Naive B cell (primary cell): ENCODE results near the gene HBS1L. TPM values are rescaled to one million over a fixed set of nuclear protein-coding genes. Genes with fewer than 3 reads are reported as not detected.

Experiments
- ATAC-seq, 2 donors: fragments of 150-1000 bp; cut with Tn5 transposase; 2 replicates each; pipeline ENCODE4 v1.10.0; 2021; ENCODE audit warnings: low read depth in 2 of 2, mild to moderate bottlenecking in 2 of 2, moderate library complexity in 2 of 2
- DNase-seq: peaks from one replicate; pipeline ENCODE4 v3.0.0; 2022
- H3K27ac Mint-ChIP-seq, 6 donors: one replicate each; pipeline ENCODE4 v1.8.0; 2020 to 2022; ENCODE audit warnings: mild to moderate bottlenecking in 6 of 6, mixed read lengths in 6 of 6, moderate library complexity in 5 of 6, inconsistent platforms in 2 of 6
- H3K27me3 Mint-ChIP-seq, 3 donors: one replicate each; pipeline ENCODE4 v1.8.0; 2021 to 2022; ENCODE audit warnings: mixed read lengths in 3 of 3, mild to moderate bottlenecking in 1 of 3
- H3K36me3 Mint-ChIP-seq, 2 donors: one replicate each; pipeline ENCODE4 v1.8.0; 2020 to 2022; ENCODE audit warnings: mixed read lengths in 2 of 2, inconsistent platforms in 1 of 2, mild to moderate bottlenecking in 1 of 2
- H3K4me1 Mint-ChIP-seq, 3 donors: one replicate each; pipeline ENCODE4 v1.8.0; 2020 to 2022; ENCODE audit warnings: mixed read lengths in 3 of 3, inconsistent platforms in 1 of 3, mild to moderate bottlenecking in 1 of 3, moderate library complexity in 1 of 3
- H3K4me3 Mint-ChIP-seq, 8 donors: one replicate each; pipeline ENCODE4 v1.8.0; 2020 to 2022; ENCODE audit warnings: mild to moderate bottlenecking in 8 of 8, mixed read lengths in 8 of 8, moderate library complexity in 8 of 8, inconsistent platforms in 2 of 8
- H3K9me3 Mint-ChIP-seq, 7 donors: one replicate each; pipeline ENCODE4 v1.8.0; 2020 to 2022; ENCODE audit warnings: mixed read lengths in 7 of 7, mild to moderate bottlenecking in 5 of 7, inconsistent platforms in 2 of 7, moderate library complexity in 1 of 7
- polyA plus RNA-seq, 6 donors: library from polyadenylated mRNA; unstranded; fragments of 300-500 nt; fragmentation: Illumina TruSeq; gene quantifications; one replicate each; pipeline ENCODE4 v1.2.3, GENCODE V29; 2021; ENCODE audit warnings: low read depth in 6 of 6

HBS1L gene
- polyA plus RNA-seq, 6 donors from 2014 or later = 28.1 to 57.2 (median 47.6) TPM

DNA sequence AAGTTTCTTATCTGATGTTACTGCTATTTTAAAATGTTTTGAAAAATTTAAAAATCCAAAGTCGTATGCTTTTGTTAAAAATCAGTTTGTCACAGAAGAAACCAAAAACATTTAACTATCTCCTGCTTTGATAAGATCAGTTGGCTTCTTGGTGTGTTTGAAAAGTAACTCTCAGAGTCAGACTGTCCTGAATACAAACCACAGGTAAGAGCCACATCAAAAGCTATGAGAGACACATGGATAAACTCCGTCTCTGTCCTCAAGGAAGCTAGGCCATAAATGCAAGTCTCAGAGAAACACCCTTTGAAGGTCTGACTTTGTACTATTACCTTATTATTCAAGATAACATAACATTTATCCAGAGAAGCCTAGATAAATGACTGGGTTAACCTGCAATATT, 7.7 kb downstream of the HBS1L start:
- no peak for DNase-seq
- Mint-ChIP-seq H3K9me3 (no peaks in the 10 kb centered on the region), H3K27ac (peak overlapping the region in 2 of 6 donors; percentile 15 to 88), H3K27me3 (no peaks in the 10 kb centered on the region), H3K4me1 (peaks cover 56 to 64% (median 61%) of the 10 kb centered on the region in 3 donors), H3K36me3 (peaks cover 0 to 4% of the 10 kb centered on the region in 2 donors), H3K4me3 (no peak overlapping the region)
- no peak for ATAC-seq

DNA sequence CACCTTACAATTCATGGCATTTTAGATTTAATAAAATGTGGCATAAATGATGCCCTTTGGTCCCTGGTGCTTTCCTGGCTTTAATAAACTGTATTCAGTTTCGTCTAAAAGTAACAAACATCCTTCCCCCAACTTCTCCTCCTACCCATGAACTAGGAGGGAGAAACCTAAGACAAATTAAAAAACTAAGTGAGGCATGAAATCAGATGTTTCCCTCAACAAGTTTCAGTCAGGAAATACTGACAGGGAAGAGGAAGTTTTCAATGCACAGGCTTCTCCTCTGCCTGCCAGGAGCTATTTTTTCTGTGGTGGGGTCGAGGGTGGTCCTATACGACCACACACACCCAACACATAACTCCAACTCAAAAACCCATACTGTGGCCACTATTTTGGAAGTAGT, 10.0 kb downstream of the HBS1L start:
- Mint-ChIP-seq H3K4me1 (peaks cover 48 to 56% (median 54%) of the 10 kb centered on the region in 3 donors), H3K9me3 (no peaks in the 10 kb centered on the region), H3K27ac (peak overlapping the region; percentile 44 to 94 (median 81)), H3K36me3 (peaks cover 2 to 9% of the 10 kb centered on the region in 2 donors), H3K4me3 (peak overlapping the region; percentile 15 to 85 (median 69)), H3K27me3 (no peaks in the 10 kb centered on the region)
- peak; percentile 90 to 95 for ATAC-seq
- peak; percentile 20 for DNase-seq

DNA sequence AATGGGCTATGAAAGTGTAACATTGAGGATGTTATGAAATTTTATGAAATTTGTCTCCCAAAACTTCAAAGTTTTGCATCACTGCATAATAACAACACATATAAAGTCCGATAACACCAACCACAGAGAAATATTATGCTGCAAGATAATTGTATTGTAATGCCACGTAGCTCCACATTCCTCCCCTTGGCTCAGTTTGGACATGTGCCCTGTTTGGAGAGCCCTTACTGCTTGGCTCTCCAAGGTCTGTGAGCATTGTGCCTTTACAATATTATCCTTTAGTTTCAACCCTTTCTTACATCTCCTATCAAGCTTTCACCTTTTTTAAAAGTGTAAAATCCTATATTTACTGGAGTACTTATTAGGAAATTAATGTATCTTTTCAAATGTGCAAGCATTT, 10.8 kb downstream of the HBS1L start:
- Mint-ChIP-seq H3K9me3 (no peaks in the 10 kb centered on the region), H3K27me3 (no peaks in the 10 kb centered on the region), H3K4me1 (peaks cover 50 to 56% (median 54%) of the 10 kb centered on the region in 3 donors), H3K4me3 (peak overlapping the region in 2 of 8 donors; percentile 12 to 23), H3K27ac (peak overlapping the region in 3 of 6 donors; percentile 65 to 94 (median 77)), H3K36me3 (peaks cover 7 to 12% of the 10 kb centered on the region in 2 donors)
- ATAC-seq (no peak), DNase-seq (no peak)

GRCh38 chr6:135043364-135043763, 11.3 kb downstream of the HBS1L start:
- Mint-ChIP-seq H3K4me3 (peak overlapping the region in 3 of 8 donors; percentile 3 to 54 (median 4)), H3K27me3 (no peaks in the 10 kb centered on the region), H3K36me3 (peaks cover 7 to 9% of the 10 kb centered on the region in 2 donors), H3K9me3 (no peaks in the 10 kb centered on the region), H3K4me1 (peaks cover 46 to 51% (median 50%) of the 10 kb centered on the region in 3 donors), H3K27ac (peak overlapping the region in 2 of 6 donors; percentile 8 to 83)
- ATAC-seq (no peak), DNase-seq (no peak)

DNA sequence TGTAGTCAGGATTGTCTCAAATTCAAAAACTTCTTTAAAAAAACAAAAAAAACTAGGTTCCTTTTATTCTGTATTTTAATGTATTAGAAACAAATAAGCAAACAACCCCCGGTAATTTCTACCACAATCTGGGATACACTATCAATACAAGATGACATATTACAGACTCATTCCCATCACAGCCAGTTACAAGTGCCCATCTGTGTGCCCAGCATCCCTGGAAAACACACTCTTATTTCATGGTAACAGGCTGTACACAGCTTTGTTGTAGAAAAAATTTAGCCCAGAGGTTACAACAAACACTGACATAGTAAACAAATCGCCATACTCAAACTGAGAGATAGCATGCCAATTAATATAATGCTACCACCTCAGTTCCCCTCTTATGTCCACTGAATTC, 16.3 kb downstream of the HBS1L start:
- H3K9me3 Mint-ChIP-seq = no peaks in the 10 kb centered on the region
- no peak overlapping the region for H3K27ac Mint-ChIP-seq
- H3K4me1 Mint-ChIP-seq = peaks cover 10 to 20% (median 14%) of the 10 kb centered on the region in 3 donors
- ATAC-seq (no peak), DNase-seq (no peak)
- no peak overlapping the region for H3K4me3 Mint-ChIP-seq
- peaks cover 15 to 23% of the 10 kb centered on the region in 2 donors for H3K36me3 Mint-ChIP-seq
- no peaks in the 10 kb centered on the region for H3K27me3 Mint-ChIP-seq

GRCh38 chr6:135037541-135037940, 17.1 kb downstream of the HBS1L start:
- H3K9me3 Mint-ChIP-seq = no peaks in the 10 kb centered on the region
- H3K27me3 Mint-ChIP-seq = no peaks in the 10 kb centered on the region
- no peak for DNase-seq
- H3K4me1 Mint-ChIP-seq = peaks cover 6 to 14% (median 11%) of the 10 kb centered on the region in 3 donors
- H3K36me3 Mint-ChIP-seq = peaks cover 15 to 24% of the 10 kb centered on the region in 2 donors
- H3K4me3 Mint-ChIP-seq = no peak overlapping the region
- ATAC-seq = no peak
- no peak overlapping the region for H3K27ac Mint-ChIP-seq

GRCh38 chr6:135036731-135037420, 17.7 kb downstream of the HBS1L start:
- DNase-seq (no peak), ATAC-seq (no peak)
- H3K36me3 Mint-ChIP-seq = peaks cover 15 to 24% of the 10 kb centered on the region in 2 donors
- H3K4me1 Mint-ChIP-seq = peaks cover 2 to 8% (median 6%) of the 10 kb centered on the region in 3 donors
- H3K9me3 Mint-ChIP-seq = no peaks in the 10 kb centered on the region
- H3K27ac Mint-ChIP-seq = peak overlapping the region in 5 of 6 donors; percentile 11 to 58 (median 30)
- H3K27me3 Mint-ChIP-seq = no peaks in the 10 kb centered on the region
- H3K4me3 Mint-ChIP-seq = no peak overlapping the region

DNA sequence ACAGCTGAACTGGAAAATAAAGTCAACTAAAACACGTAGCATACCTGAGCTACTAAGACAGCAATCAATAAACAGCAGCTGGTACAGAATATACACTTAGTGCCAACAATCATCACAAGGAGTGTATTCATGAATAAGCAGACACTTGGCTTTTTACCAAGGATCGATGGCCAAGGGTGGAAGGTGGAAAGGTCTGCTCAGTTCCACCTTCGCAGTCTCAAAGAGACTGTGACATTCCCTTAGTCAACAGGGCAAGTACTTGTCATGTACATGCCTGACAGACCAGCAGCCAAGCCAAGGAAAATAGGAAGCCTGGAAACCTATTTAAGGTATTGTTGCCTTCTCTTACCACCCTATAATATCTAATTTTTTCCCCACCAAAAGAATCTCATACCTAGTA, 21.4 kb downstream of the HBS1L start:
- Mint-ChIP-seq H3K36me3 (peaks cover 19 to 22% of the 10 kb centered on the region in 2 donors), H3K4me1 (peaks cover 0 to 17% (median 11%) of the 10 kb centered on the region in 3 donors), H3K27ac (no peak overlapping the region), H3K9me3 (no peaks in the 10 kb centered on the region), H3K27me3 (no peaks in the 10 kb centered on the region), H3K4me3 (no peak overlapping the region)
- no peak for DNase-seq
- no peak for ATAC-seq

DNA sequence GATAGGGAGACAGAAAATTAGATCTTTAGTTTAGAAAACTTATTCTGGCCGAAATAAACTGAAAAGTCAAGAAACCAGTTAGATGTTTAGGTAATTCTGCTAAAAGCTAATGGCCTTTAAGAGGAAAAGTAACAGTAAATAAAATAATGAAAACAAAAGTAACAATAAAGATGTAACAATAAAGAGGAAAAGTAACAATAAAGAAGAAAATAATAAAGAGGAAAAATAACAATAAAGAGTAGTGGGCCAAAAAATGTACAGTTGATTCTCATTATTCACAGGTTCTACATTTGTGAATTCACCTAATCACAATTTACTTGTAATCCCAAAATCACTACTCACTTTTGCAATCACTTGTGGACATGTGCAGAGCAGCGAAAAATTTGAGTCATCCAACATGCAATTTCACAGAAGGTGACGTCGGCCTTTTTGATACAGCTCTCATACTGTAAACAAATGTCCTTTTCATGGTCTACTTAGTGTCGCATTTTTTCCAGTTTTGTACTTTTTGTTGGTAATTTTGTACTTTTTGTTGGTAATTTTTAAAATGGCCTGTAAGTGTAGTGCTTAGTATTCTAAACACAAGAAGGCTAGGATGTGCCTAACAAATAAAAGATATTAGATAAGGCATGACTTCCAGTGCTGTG, 24.0 kb downstream of the HBS1L start:
- H3K9me3 Mint-ChIP-seq = no peaks in the 10 kb centered on the region
- H3K27me3 Mint-ChIP-seq = no peaks in the 10 kb centered on the region
- ATAC-seq (no peak), DNase-seq (no peak)
- peak overlapping the region in 2 of 6 donors; percentile 35 to 41 for H3K27ac Mint-ChIP-seq
- H3K4me1 Mint-ChIP-seq = peaks cover 3 to 30% (median 21%) of the 10 kb centered on the region in 3 donors
- H3K4me3 Mint-ChIP-seq = no peak overlapping the region
- peaks cover 16% of the 10 kb centered on the region in 2 donors for H3K36me3 Mint-ChIP-seq

GRCh38 chr6:135030056-135030473, 24.6 kb downstream of the HBS1L start:
- Mint-ChIP-seq H3K27me3 (no peaks in the 10 kb centered on the region), H3K4me1 (peaks cover 6 to 34% (median 27%) of the 10 kb centered on the region in 3 donors), H3K4me3 (no peak overlapping the region), H3K9me3 (no peaks in the 10 kb centered on the region), H3K36me3 (peaks cover 16 to 22% of the 10 kb centered on the region in 2 donors), H3K27ac (peak overlapping the region in 2 of 6 donors; percentile 8 to 35)
- ATAC-seq (peak; percentile 18 to 30), DNase-seq (no peak)

DNA sequence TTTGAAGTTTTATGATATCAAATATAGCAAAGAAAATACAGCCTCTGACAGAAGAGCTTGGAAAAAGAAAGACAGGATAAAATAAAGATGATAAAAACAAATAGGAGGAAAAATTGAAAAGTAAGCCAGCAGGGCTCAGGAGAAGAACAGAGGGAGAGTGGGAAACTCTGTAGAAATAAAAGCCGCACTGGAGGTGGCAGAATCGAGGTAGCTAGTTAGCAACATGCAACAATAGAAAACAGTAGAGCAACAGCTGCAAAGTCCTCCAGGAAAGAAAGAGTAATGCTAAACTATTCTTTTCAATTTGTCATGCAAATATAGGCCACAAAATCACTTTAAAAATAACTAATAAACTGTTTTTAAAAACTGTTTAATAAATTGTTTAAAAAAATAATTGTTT, 28.8 kb downstream of the HBS1L start:
- peaks cover 6 to 26% (median 25%) of the 10 kb centered on the region in 3 donors for H3K4me1 Mint-ChIP-seq
- peaks cover 16 to 19% of the 10 kb centered on the region in 2 donors for H3K36me3 Mint-ChIP-seq
- ATAC-seq (no peak), DNase-seq (no peak)
- no peaks in the 10 kb centered on the region for H3K9me3 Mint-ChIP-seq
- H3K4me3 Mint-ChIP-seq = no peak overlapping the region
- peak overlapping the region in 3 of 6 donors; percentile 12 to 88 (median 53) for H3K27ac Mint-ChIP-seq
- H3K27me3 Mint-ChIP-seq = no peaks in the 10 kb centered on the region

DNA sequence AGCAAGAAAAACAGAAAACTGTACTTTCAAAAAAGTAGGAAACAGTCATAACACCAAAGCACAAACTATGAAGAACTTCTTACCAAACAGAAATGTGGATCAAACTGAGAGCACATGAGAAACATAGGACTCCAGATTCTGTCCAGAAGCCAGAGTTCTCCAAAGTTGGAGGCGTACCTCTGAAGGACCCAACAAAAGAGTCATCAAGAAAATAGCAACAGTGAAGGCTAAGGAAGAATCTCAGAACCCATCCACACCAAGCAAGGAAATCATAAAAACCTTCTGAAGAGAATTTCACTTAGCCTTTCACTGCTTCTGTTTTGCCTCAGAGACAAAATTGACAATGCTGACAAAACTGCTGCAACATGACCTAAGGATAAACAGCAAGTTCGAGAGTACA, 29.4 kb downstream of the HBS1L start:
- ATAC-seq = no peak
- peaks cover 6 to 23% (median 22%) of the 10 kb centered on the region in 3 donors for H3K4me1 Mint-ChIP-seq
- H3K4me3 Mint-ChIP-seq = no peak overlapping the region
- H3K9me3 Mint-ChIP-seq = no peaks in the 10 kb centered on the region
- no peaks in the 10 kb centered on the region for H3K27me3 Mint-ChIP-seq
- DNase-seq = no peak
- peaks cover 12 to 16% of the 10 kb centered on the region in 2 donors for H3K36me3 Mint-ChIP-seq
- H3K27ac Mint-ChIP-seq = peak overlapping the region in 2 of 6 donors; percentile 46 to 53

GRCh38 chr6:135022050-135022697, 32.4 kb downstream of the HBS1L start:
- peaks cover 0 to 13% of the 10 kb centered on the region in 2 donors for H3K36me3 Mint-ChIP-seq
- H3K4me3 Mint-ChIP-seq = no peak overlapping the region
- no peaks in the 10 kb centered on the region for H3K27me3 Mint-ChIP-seq
- H3K27ac Mint-ChIP-seq = peak overlapping the region in 1 of 6 donors; percentile 63
- H3K9me3 Mint-ChIP-seq = no peaks in the 10 kb centered on the region
- ATAC-seq (no peak), DNase-seq (no peak)
- peaks cover 6 to 15% (median 13%) of the 10 kb centered on the region in 3 donors for H3K4me1 Mint-ChIP-seq
